A549 (cell line): Measurements from ENCODE around the gene P2RY8. TPM values are rescaled to one million over a fixed set of nuclear protein-coding genes. Genes with fewer than 3 reads are reported as not detected.

Experiments
- ATOH8 ChIP-seq: fragments of 250-450 bp; sonication (Bioruptor Pico); IDR thresholded peaks from 2 replicates; pipeline ENCODE4 v1.5.0; 2020; ENCODE audit warnings: low read depth, mild to moderate bottlenecking, moderate library complexity
- BCL3 ChIP-seq: fragments of >200 bp; sonication (Bioruptor Twin); formaldehyde crosslinking; IDR thresholded peaks from 3 replicates; pipeline ENCODE4 v1.6.1; 2016
- CBX8 ChIP-seq: fragments of 200-600 bp; sonication (generic); IDR thresholded peaks from 2 replicates; pipeline ENCODE4 v1.6.1; 2016
- CEBPB ChIP-seq, 2 experiments: fragments of >200 bp in 1 of 2; sonication (Bioruptor Twin) in 1 of 2; formaldehyde crosslinking in 1 of 2; IDR thresholded peaks; 2 replicates each; pipeline ENCODE4 v1.6.1; 2012 to 2016
- CTCF ChIP-seq: fragments of >200 bp; sonication (Bioruptor Twin); formaldehyde crosslinking; IDR thresholded peaks from 3 replicates; pipeline ENCODE4 v1.5.1; 2016
- E2F6 ChIP-seq: IDR thresholded peaks from 2 replicates; pipeline ENCODE4 v1.6.1; 2012; ENCODE audit warnings: low read depth, borderline replicate concordance
- EHF ChIP-seq: fragments of 250-450 bp; sonication (Bioruptor Pico); IDR thresholded peaks from 2 replicates; pipeline ENCODE4 v1.5.0; 2020; ENCODE audit warnings: mild to moderate bottlenecking
- EP300 ChIP-seq, 2 experiments: fragments of >200 bp; sonication (Bioruptor Twin); formaldehyde crosslinking; IDR thresholded peaks; 2 replicates in 1 of 2; 3 replicates in 1 of 2; pipeline ENCODE4 v1.6.1; 2016 to 2017
- FOXS1 ChIP-seq: fragments of 250-450 bp; sonication (Bioruptor Pico); IDR thresholded peaks from 2 replicates; pipeline ENCODE4 v1.5.0; 2020; ENCODE audit warnings: mild to moderate bottlenecking, moderate library complexity
- GATA3 ChIP-seq: IDR thresholded peaks from 2 replicates; pipeline ENCODE4 v1.6.1; 2012; ENCODE audit warnings: borderline replicate concordance
- HMGXB4 ChIP-seq: fragments of 250-450 bp; sonication (Bioruptor Pico); IDR thresholded peaks from 2 replicates; pipeline ENCODE4 v1.5.0; 2021; ENCODE audit warnings: mild to moderate bottlenecking, moderate library complexity, borderline replicate concordance
- HOXA7 ChIP-seq: fragments of 250-450 bp; sonication (Bioruptor Pico); IDR thresholded peaks from 2 replicates; pipeline ENCODE4 v1.5.0; 2020; ENCODE audit warnings: mild to moderate bottlenecking, moderate library complexity
- JUN ChIP-seq, 2 experiments: fragments of >200 bp; sonication (Bioruptor Twin); formaldehyde crosslinking; IDR thresholded peaks; 2 replicates in 1 of 2; 3 replicates in 1 of 2; pipeline ENCODE4 v1.6.1; 2016 to 2017
- JUNB ChIP-seq: fragments of >200 bp; sonication (Bioruptor Twin); formaldehyde crosslinking; IDR thresholded peaks from 2 replicates; pipeline ENCODE4 v1.6.1; 2016
- KDM1A ChIP-seq: fragments of 200-600 bp; sonication (generic); IDR thresholded peaks from 2 replicates; pipeline ENCODE4 v1.6.1; 2016; ENCODE audit warnings: low read depth, mild to moderate bottlenecking
- MAX ChIP-seq: IDR thresholded peaks from 2 replicates; pipeline ENCODE4 v1.6.1; 2012
- MYC ChIP-seq: IDR thresholded peaks from 2 replicates; pipeline ENCODE4 v1.6.1; 2012; ENCODE audit warnings: mild to moderate bottlenecking, inconsistent platforms, low read length, improper control_type of control experiment, borderline replicate concordance
- NPAS2 ChIP-seq: fragments of 250-450 bp; sonication (Bioruptor Pico); IDR thresholded peaks from 2 replicates; pipeline ENCODE4 v1.8.0; 2022; ENCODE audit warnings: mild to moderate bottlenecking, moderate library complexity, borderline replicate concordance
- NR3C1 ChIP-seq: fragments of >200 bp; sonication (Bioruptor Twin); formaldehyde crosslinking; IDR thresholded peaks from 3 replicates; pipeline ENCODE4 v1.6.1; 2017
- RAD21 ChIP-seq, 2 experiments: fragments of >200 bp in 1 of 2; sonication (Bioruptor Twin) in 1 of 2; formaldehyde crosslinking in 1 of 2; IDR thresholded peaks in 1 of 2; conservative IDR thresholded peaks in 1 of 2; 2 replicates in 1 of 2; 3 replicates in 1 of 2; pipeline ENCODE4 v1.6.1; 2012 to 2018; ENCODE audit warnings: inconsistent platforms in 1 of 2
- RCOR1 ChIP-seq: fragments of 150-350 bp; IDR thresholded peaks from 2 replicates; pipeline ENCODE4 v1.6.1; 2014; ENCODE audit warnings: antibody characterized with exemption, low read length, low read depth
- RNF2 ChIP-seq: fragments of 200-600 bp; sonication (generic); IDR thresholded peaks from 2 replicates; pipeline ENCODE4 v1.6.1; 2016; ENCODE audit warnings: low read depth, mild to moderate bottlenecking, antibody characterized with exemption, moderate library complexity, borderline replicate concordance
- USF2 ChIP-seq: fragments of 450-650 bp; IDR thresholded peaks from 2 replicates; pipeline ENCODE4 v1.6.1; 2014; ENCODE audit warnings: antibody characterized with exemption
- ZC3H11A ChIP-seq: fragments of 450-650 bp; IDR thresholded peaks from 2 replicates; pipeline ENCODE4 v1.6.1; 2014; ENCODE audit warnings: antibody characterized with exemption, mild to moderate bottlenecking
- ZNF302 ChIP-seq: fragments of 250-450 bp; sonication (Bioruptor Pico); IDR thresholded peaks from 2 replicates; pipeline ENCODE4 v1.9.0; 2021; ENCODE audit warnings: inconsistent platforms, mild to moderate bottlenecking, moderate library complexity
- polyA plus RNA-seq, 4 experiments: library from polyadenylated mRNA; depleted of rRNA in 3 of 4; stranded (reverse); fragments of >200 nt; fragmentation: RNase III in 1 of 4; extraction: RNeasy Plus Mini Kit Qiagen cat#74134 plus additional on column Dnase treatment in 1 of 4; gene quantifications; 2 replicates in 3 of 4; 3 replicates in 1 of 4; pipeline ENCODE4 v1.2.3, GENCODE V29; 2011 to 2017

The P2RY8 gene
- polyA plus RNA-seq, 2 of the 4 experiments (the other 2 are of a cell fraction): not detected

GRCh38 chrX:1481636-1482529 is 55.1 kb downstream of the P2RY8 start (continued):
- TF ChIP-seq BCL3 (no peak), JUNB (no peak), HMGXB4 (CRISPR knock-in tag) (no peak), ZC3H11A (no peak), FOXS1 (CRISPR knock-in tag) (no peak), CBX8 (no peak), ZNF302 (CRISPR knock-in tag) (no peak), RCOR1 (no peak), RAD21 (conservative IDR thresholded peaks at IDR 0.05 in 1 of 2, IDR thresholded peaks at IDR 0.05 in 1 of 2) (peak in 1 of 2 experiments; percentile 14; a peak in 1 of 5 replicates), USF2 (no peak), RNF2 (no peak), EP300 (IDR thresholded peaks at IDR 0.05) (no peak), MYC (no peak), MAX (peak; percentile 81), KDM1A (no peak), CEBPB (IDR thresholded peaks at IDR 0.05) (peak; percentile 80 to 96), JUN (IDR thresholded peaks at IDR 0.05) (peak in 1 of 2 experiments; percentile 57; a peak in 2 of 5 replicates), E2F6 (peak; percentile 64; the same call in 1 of the 2 replicates), ATOH8 (CRISPR knock-in tag) (no peak), HOXA7 (CRISPR knock-in tag) (no peak), NPAS2 (CRISPR knock-in tag) (no peak), GATA3 (0 out of 2 replicates have a peak, but pooled peaks have one; percentile 40), CTCF (no peak), NR3C1 (no peak), EHF (no peak)
